GM12878 (cell line): ENCODE data around the gene CORO2B. TPM values are rescaled to one million over a fixed set of nuclear protein-coding genes. Genes with fewer than 3 reads are reported as not detected.

ENCODE experiments used
- ATAC-seq: fragments of 200-7000 bp; cut with Tn5 transposase; 3 replicates; pipeline ENCODE4 v1.9.1; 2020; ENCODE audit warnings: mild to moderate bottlenecking, moderate library complexity
- BruUV-seq: library from RNA; stranded (reverse); fragments of 400-500 nt; replicated peaks from 2 replicates; lab custom pipeline; 2021; lab: Mats Ljungman, UMichigan
- CTCF ChIA-PET: fragments of 300-600 bp; sonication (Branson Sonifier 250); formaldehyde crosslinking; extraction: SDS; loops from one replicate; lab custom pipeline; 2021; ENCODE audit warnings: inconsistent platforms; lab: Yijun Ruan, JAX
- POLR2A ChIA-PET: fragments of 350-600 bp; formaldehyde crosslinking; extraction: SDS; loops from one replicate; lab custom pipeline; 2021; ENCODE audit warnings: inconsistent platforms; lab: Charles Lee
- RAD21 ChIA-PET: fragments of 300-600 bp; sonication (Branson Sonifier 250); formaldehyde crosslinking; loops from one replicate; lab custom pipeline; 2023; ENCODE audit warnings: antibody characterized with exemption; ENCODE audit not compliant: unreplicated experiment; lab: Charles Lee
- SMC1A ChIA-PET: fragments of 300-600 bp; sonication (Branson Sonifier 250); formaldehyde crosslinking; loops from one replicate; lab custom pipeline; 2023; ENCODE audit not compliant: unreplicated experiment, uncharacterized antibody; lab: Charles Lee
- DNase-seq: peaks from one replicate; pipeline ENCODE4 v3.0.0-alpha.2; 2011; ENCODE audit warnings: low read depth, low spot score
- FAIRE-seq: peaks from 3 replicates; lab custom pipeline; 2011; peaks lifted over from hg19 to GRCh38; lab: Jason Lieb, UNC
- H2AFZ ChIP-seq: 2 replicates; pipeline ENCODE4 v1.6.0; 2011; ENCODE audit warnings: low read depth, low read length, control low read depth; ENCODE audit not compliant: control insufficient read depth
- H3K27ac ChIP-seq: 2 replicates; pipeline ENCODE4 v1.5.1; 2011; ENCODE audit warnings: control low read depth; ENCODE audit not compliant: control insufficient read depth, insufficient read depth
- H3K27me3 ChIP-seq, 2 experiments: replicated peaks in 1 of 2; 2 replicates each; pipeline versions ENCODE4 v1.6.0 to v1.6.1; 2011; ENCODE audit warnings: low read length in 1 of 2; ENCODE audit not compliant: control insufficient read depth in 2 of 2, insufficient read depth in 2 of 2
- H3K36me3 ChIP-seq, 2 experiments: 2 replicates each; pipeline ENCODE4 v1.5.1; 2011; ENCODE audit warnings: low read length in 1 of 2; ENCODE audit not compliant: control insufficient read depth in 2 of 2, insufficient read depth in 2 of 2
- H3K4me1 ChIP-seq: 2 replicates; pipeline ENCODE4 v1.6.1; 2011; ENCODE audit warnings: mild to moderate bottlenecking, low read length, moderate library complexity, mixed read lengths; ENCODE audit not compliant: control insufficient read depth, insufficient read depth
- H3K4me2 ChIP-seq: 2 replicates; pipeline ENCODE4 v1.6.0; 2011; ENCODE audit warnings: control low read depth; ENCODE audit not compliant: control insufficient read depth, insufficient read depth
- H3K4me3 ChIP-seq: fragments of 200-600 bp; sonication (generic); 2 replicates; pipeline ENCODE4 v1.5.1; 2016
- H3K79me2 ChIP-seq: 2 replicates; pipeline ENCODE4 v1.6.0; 2011; ENCODE audit warnings: low read length; ENCODE audit not compliant: control insufficient read depth, insufficient read depth
- H3K9ac ChIP-seq: 2 replicates; pipeline ENCODE4 v1.8.0; 2011; ENCODE audit warnings: low read length, control low read depth, mixed read lengths; ENCODE audit not compliant: control insufficient read depth, insufficient read depth
- H3K9me3 ChIP-seq: replicated peaks from 3 replicates; pipeline ENCODE4 v1.5.1; 2011; ENCODE audit warnings: mild to moderate bottlenecking, low read length; ENCODE audit not compliant: control insufficient read depth, insufficient read depth
- H4K20me1 ChIP-seq: 2 replicates; pipeline ENCODE4 v1.6.0; 2011; ENCODE audit not compliant: control insufficient read depth, insufficient read depth
- BCLAF1 ChIP-seq: fragments of 450-650 bp; IDR thresholded peaks from 2 replicates; pipeline ENCODE4 v1.6.1; 2017; ENCODE audit warnings: antibody characterized with exemption, mild to moderate bottlenecking, moderate library complexity
- GATAD2B ChIP-seq: fragments of 450-650 bp; conservative IDR thresholded peaks from 2 replicates; pipeline ENCODE4 v1.6.1; 2017; ENCODE audit warnings: low read depth, mild to moderate bottlenecking, moderate library complexity
- WGBS: methylation state at CpG from one replicate; pipeline ENCODE4 v1.1.6; 2016; ENCODE audit warnings: low lambda C conversion rate; ENCODE audit not compliant: insufficient replicate concordance, insufficient coverage; ENCODE audit errors: missing lambda C conversion rate; 5-methylcytosine and 5-hydroxymethylcytosine counted together
- in situ Hi-C: fragments of 300-500 bp; cut with MboI; formaldehyde crosslinking; loops from 9 replicates; pipeline ENCODE4 v1.14.3; 2018; ENCODE audit warnings: mixed read lengths
- intact Hi-C: fragments of 100-400 bp; cut with micrococcal nuclease; formaldehyde crosslinking; loops from one replicate; pipeline ENCODE4 v1.14.2; 2022; ENCODE audit not compliant: unreplicated experiment
- polyA plus RNA-seq, 11 experiments: library from polyadenylated mRNA; depleted of rRNA in 4 of 11; unstranded in 6 of 11; stranded (reverse) in 5 of 11; fragments of >200 nt; fragmentation: Nextera tagmentation in 4 of 11; fragmentation: Illumina TruSeq in 1 of 11; extraction: Ambion mirVana in 4 of 11; extraction: Trizol in 1 of 11; gene quantifications; 1 replicate in 1 of 11; 2 replicates in 10 of 11; pipeline versions ENCODE4 v1.2.1 to v1.2.3, GENCODE V29; 2011 to 2016; ENCODE audit warnings: inconsistent platforms in 2 of 11, missing spikeins in 2 of 11, low read depth in 1 of 11
- total RNA-seq, 4 experiments: library from RNA; depleted of rRNA in 3 of 4; stranded (reverse); fragments of >200 nt in 3 of 4; fragmentation: Illumina TruSeq in 1 of 4; extraction: Trizol in 1 of 4; gene quantifications; 2 replicates each; pipeline versions ENCODE4 v1.2.1 to v1.2.3, GENCODE V29; 2013 to 2021

The CORO2B gene
- total and polyA plus RNA-seq, 10 of the 15 experiments (the other 5 are each of a cell fraction or from before 2014, with no cell fraction given) = 0.05 to 0.73 (median 0.13) TPM; not detected in 4

- in situ Hi-C loops = no loop called here
- H3K9ac ChIP-seq = no peak overlapping the region
- ATAC-seq (no peak), DNase-seq (no peak)
- SMC1A ChIA-PET = no interaction called here
- H3K9me3 ChIP-seq = no peaks in the 10 kb centered on the region
- intact Hi-C loops = no loop called here
- no peak overlapping the region for H2AFZ ChIP-seq
- no peaks in the 10 kb centered on the region for H3K36me3 ChIP-seq
- 11% methylated on average over 2 of the region's 2 CpGs for WGBS
- H3K4me3 ChIP-seq = no peak overlapping the region
- no peaks in the 10 kb centered on the region for H3K79me2 ChIP-seq
- RAD21 ChIA-PET = no interaction called here
- BruUV-seq = no TSS peak
- no peak for TF ChIP-seq BCLAF1
- TF ChIP-seq GATAD2B = no peak
- TF ChIP-seq, all 136 proteins: peak for 0
- Histone ChIP-seq H3K4me2 (no peak overlapping the region), H3K27ac (no peak overlapping the region), H3K27me3 (no peaks in the 10 kb centered on the region; a peak in 1 of 4 replicates), H3K4me1 (no peaks in the 10 kb centered on the region), H4K20me1 (no peaks in the 10 kb centered on the region)
- CTCF ChIA-PET = interaction anchor here (1.1 to 1.2 kb wide), 2 partner anchors 12 to 26 kb away, joined by 3 read pairs; no protein-coding TSS in a partner anchor
- FAIRE-seq = no peak
- POLR2A ChIA-PET = no interaction called here
Observed at GRCh38 chr15:68638953-68639515, 60.2 kb downstream of the CORO2B start.
